NCI-H446 treated with DMSO at 0.1 percent for 48 hours (cell line): ENCODE measurements around the gene SCYL2.
"Not testable (repeated sequence)": the region's sequence is repeated elsewhere in the genome, so short reads cannot be mapped to it uniquely, and the experiment has no call there.

Source experiments
- DNase-seq: peaks from one replicate; lab custom pipeline; 2025; lab: John Stamatoyannopoulos, UW

Gene SCYL2

GRCh38 chr12:100324498-100324897, 57.5 kb downstream of the SCYL2 start:
- no peak for DNase-seq

GRCh38 chr12:100326208-100326607, 59.2 kb downstream of the SCYL2 start:
- DNase-seq = no peak

- no peak for DNase-seq
Observed at GRCh38 chr12:100329800-100330199, 62.8 kb downstream of the SCYL2 start.

GRCh38 chr12:100331871-100332270, 64.9 kb downstream of the SCYL2 start:
- no peak for DNase-seq

GRCh38 chr12:100332852-100333251, 65.9 kb downstream of the SCYL2 start:
- no peak for DNase-seq

GRCh38 chr12:100337299-100337698, 70.3 kb downstream of the SCYL2 start:
- DNase-seq = no peak

- no peak for DNase-seq
Observed at GRCh38 chr12:100337727-100338126, 70.8 kb downstream of the SCYL2 start.

GRCh38 chr12:100339071-100339470, 72.1 kb downstream of the SCYL2 start:
- no peak for DNase-seq

GRCh38 chr12:100342897-100343296, 75.9 kb downstream of the SCYL2 start:
- DNase-seq = not testable (repeated sequence)

- not testable (repeated sequence) for DNase-seq
Observed at GRCh38 chr12:100344351-100344750, 77.4 kb downstream of the SCYL2 start.

- no peak for DNase-seq
Observed at GRCh38 chr12:100345020-100345767, 78.2 kb downstream of the SCYL2 start.

- DNase-seq = no peak
Observed at GRCh38 chr12:100346660-100347059, 79.7 kb downstream of the SCYL2 start.

GRCh38 chr12:100348657-100349454, 81.9 kb downstream of the SCYL2 start:
- peak; percentile 4 for DNase-seq

GRCh38 chr12:100356644-100357223, 89.8 kb downstream of the SCYL2 start, which contains the start of gene SLC17A8:
SLC17A8 (plus strand) TSS chr12:100357074; CDS start chr12:100357392, 318 bp downstream.
- DNase-seq = no peak

- DNase-seq = no peak
Observed at GRCh38 chr12:100359248-100359647, 92.3 kb downstream of the SCYL2 start.

GRCh38 chr12:100359822-100360221, 92.8 kb downstream of the SCYL2 start:
- no peak for DNase-seq

GRCh38 chr12:100360450-100360849, 93.5 kb downstream of the SCYL2 start:
- DNase-seq = no peak

- no peak for DNase-seq
Observed at GRCh38 chr12:100364324-100364723, 97.3 kb downstream of the SCYL2 start.

GRCh38 chr12:100365411-100365810, 98.4 kb downstream of the SCYL2 start:
- no peak for DNase-seq

- DNase-seq = no peak
Observed at GRCh38 chr12:100368066-100368465, 101.1 kb downstream of the SCYL2 start.

- DNase-seq = no peak
Observed at GRCh38 chr12:100371146-100371545, 104.2 kb downstream of the SCYL2 start.

- no peak for DNase-seq
Observed at GRCh38 chr12:100372853-100373640, 106.1 kb downstream of the SCYL2 start.
